ENCODE results near the gene VLDLR. TPM values are rescaled to one million over a fixed set of nuclear protein-coding genes. Genes with fewer than 3 reads are reported as not detected.

The VLDLR gene
- total and polyA plus RNA-seq, 8 donors, result 19.8 to 32.7 (median 25.9) TPM

DNA sequence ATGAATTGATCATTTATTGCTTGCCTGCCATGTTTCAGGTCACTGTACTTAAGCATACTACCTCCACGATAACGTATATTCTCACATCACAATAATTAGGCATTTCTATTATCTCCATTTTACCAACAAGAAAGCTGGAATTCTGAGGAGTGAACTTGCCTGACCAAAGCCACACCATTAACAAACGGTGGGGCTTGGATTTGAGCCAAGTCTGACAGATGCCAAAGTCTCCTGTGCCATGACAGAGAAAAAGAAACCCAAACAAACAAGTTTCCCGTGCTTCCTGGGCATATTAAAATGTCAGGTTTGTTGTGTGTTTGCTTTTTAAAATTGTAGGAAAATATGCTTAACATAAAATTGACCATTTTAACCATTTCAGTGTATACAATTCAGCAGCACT, 54.9 kb downstream of the VLDLR start:
- Histone ChIP-seq H3K4me3 (no peak overlapping the region), H3K27me3 (no peaks in the 10 kb centered on the region), H3K36me3 (no peaks in the 10 kb centered on the region), H3K4me1 (no peaks in the 10 kb centered on the region), H3K27ac (no peak overlapping the region), H3K9me3 (no peaks in the 10 kb centered on the region)
- intact Hi-C loops (cut with DNase I), result no loop called here
- TF ChIP-seq, protein P1, sequence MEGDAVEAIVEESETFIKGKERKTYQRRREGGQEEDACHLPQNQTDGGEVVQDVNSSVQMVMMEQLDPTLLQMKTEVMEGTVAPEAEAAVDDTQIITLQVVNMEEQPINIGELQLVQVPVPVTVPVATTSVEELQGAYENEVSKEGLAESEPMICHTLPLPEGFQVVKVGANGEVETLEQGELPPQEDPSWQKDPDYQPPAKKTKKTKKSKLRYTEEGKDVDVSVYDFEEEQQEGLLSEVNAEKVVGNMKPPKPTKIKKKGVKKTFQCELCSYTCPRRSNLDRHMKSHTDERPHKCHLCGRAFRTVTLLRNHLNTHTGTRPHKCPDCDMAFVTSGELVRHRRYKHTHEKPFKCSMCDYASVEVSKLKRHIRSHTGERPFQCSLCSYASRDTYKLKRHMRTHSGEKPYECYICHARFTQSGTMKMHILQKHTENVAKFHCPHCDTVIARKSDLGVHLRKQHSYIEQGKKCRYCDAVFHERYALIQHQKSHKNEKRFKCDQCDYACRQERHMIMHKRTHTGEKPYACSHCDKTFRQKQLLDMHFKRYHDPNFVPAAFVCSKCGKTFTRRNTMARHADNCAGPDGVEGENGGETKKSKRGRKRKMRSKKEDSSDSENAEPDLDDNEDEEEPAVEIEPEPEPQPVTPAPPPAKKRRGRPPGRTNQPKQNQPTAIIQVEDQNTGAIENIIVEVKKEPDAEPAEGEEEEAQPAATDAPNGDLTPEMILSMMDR (IDR thresholded peaks at IDR 0.05), result no peak
- no peak for ATAC-seq
- no peak for DNase-seq

DNA sequence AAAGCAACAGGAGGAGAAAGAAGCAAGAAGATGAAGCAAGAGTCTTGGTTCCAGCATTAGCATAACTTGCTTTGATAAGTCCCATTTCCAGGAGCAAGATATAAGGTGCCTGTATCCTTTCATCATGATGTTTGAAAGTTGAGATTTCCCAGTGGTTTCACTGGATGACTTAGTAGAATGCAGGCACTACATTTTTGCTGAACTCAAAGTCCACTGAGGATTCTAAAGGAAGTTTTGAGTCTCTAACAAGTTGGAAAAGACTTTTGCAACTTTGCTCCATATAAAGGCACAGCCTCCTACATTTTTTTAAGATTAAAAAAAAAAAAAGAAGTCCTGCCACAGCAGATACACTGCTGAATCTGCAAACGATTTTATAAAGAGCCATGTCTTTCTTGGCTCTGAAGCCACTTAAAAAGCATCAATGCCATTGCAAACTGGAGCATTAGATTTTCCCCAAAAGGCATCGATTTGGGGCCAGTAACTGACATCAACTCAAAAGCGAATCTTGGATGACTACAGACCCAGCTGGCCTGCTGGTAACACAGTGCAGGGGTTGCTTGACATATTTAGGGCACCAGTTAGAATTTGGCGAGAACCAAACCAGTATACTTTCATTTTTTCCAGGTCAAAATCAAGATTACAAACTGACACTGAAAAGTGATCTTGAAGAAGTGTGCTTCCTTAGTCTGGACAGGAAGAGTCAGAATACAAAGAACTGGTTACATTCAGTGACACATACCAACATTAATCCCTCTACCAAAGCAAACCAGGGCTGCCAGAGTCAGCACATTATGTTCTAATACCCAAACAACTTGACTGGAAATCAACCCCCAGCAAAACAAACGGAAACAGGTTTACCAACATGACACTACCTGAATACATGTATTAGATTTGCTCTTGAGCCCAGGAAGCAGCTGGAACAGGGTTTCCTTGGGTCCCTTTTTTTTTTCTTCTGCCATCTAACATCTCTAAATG, 56.6 kb downstream of the VLDLR start:
- ATAC-seq (no peak), DNase-seq (no peak)
- Histone ChIP-seq H3K36me3 (no peaks in the 10 kb centered on the region), H3K4me3 (no peak overlapping the region), H3K27me3 (no peaks in the 10 kb centered on the region), H3K27ac (no peak overlapping the region), H3K9me3 (no peaks in the 10 kb centered on the region), H3K4me1 (no peaks in the 10 kb centered on the region)
- TF ChIP-seq, protein P1 (IDR thresholded peaks at IDR 0.05), result no peak
- intact Hi-C loops (cut with DNase I), result no loop called here

DNA sequence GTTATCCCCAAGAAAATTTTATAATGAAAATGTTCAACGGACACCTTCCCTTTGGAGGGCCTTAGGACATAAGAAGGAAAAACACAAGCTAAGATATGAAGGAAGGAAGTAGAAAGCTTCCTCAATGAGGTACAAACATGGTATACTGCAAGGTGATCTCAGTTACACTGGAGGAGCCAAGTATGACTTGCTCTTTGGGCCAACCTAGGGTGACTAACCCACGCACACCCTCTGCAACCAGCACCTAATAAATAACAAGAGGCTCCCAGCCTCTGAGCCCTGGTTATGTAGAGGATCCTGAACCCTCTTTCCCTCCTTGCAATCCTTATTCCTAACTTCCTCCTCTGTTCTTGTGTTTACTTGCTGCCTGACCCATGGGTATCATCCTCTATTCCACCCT, 57.4 kb downstream of the VLDLR start:
- intact Hi-C loops (cut with DNase I), result no loop called here
- no peak overlapping the region for H3K4me3 ChIP-seq
- H3K27me3 ChIP-seq, result no peaks in the 10 kb centered on the region
- ATAC-seq (no peak), DNase-seq (no peak)
- H3K9me3 ChIP-seq, result no peaks in the 10 kb centered on the region
- H3K4me1 ChIP-seq, result no peaks in the 10 kb centered on the region
- TF ChIP-seq, protein P1 (IDR thresholded peaks at IDR 0.05), result no peak
- no peaks in the 10 kb centered on the region for H3K36me3 ChIP-seq
- H3K27ac ChIP-seq, result no peak overlapping the region

DNA sequence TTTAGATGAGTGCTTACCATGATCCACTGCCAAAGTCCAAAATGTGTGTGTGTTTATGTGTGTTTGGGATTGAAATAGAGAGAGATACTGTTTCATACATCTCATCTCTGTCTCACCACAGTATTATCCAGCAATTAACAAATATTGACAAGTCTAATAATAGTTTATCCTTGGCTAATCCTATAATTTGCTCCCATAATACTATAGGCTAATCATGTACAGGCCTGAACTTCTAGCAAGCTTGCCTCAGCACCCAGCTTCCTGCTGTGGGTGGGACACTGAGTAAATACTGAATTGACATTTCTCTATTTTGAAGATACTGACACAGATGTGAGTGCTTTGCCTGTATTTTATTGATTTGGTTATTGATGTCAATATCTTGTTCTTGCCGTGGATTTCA, 60.4 kb downstream of the VLDLR start:
- Histone ChIP-seq H3K9me3 (no peaks in the 10 kb centered on the region), H3K4me1 (no peaks in the 10 kb centered on the region), H3K4me3 (no peak overlapping the region), H3K27ac (no peak overlapping the region), H3K27me3 (no peaks in the 10 kb centered on the region), H3K36me3 (no peaks in the 10 kb centered on the region)
- intact Hi-C loops (cut with DNase I), result no loop called here
- ATAC-seq, result no peak
- TF ChIP-seq, protein P1 (IDR thresholded peaks at IDR 0.05), result no peak
- no peak for DNase-seq

DNA sequence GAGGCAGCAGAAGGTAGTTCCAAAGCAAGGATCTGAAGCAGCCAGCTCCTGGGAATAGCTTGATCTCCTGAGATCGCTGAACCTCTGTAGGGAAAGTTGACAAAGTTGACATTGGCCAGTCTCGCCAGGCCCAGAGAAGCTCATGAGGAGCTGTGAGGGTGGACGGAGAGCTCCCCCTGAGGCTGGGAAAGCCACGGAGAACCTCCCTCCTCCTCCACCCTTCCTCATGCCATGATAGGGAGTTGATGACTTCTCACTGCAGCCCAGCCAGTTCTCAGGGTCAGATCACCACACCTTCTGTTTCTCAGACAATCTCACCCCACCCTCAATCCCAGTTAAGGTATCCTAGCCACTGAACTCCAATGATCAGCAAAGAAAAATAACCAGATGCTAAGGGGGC, 65.3 kb downstream of the VLDLR start:
- TF ChIP-seq, protein P1 (IDR thresholded peaks at IDR 0.05), result no peak
- Histone ChIP-seq H3K9me3 (no peaks in the 10 kb centered on the region), H3K4me3 (no peak overlapping the region), H3K27ac (no peak overlapping the region), H3K36me3 (no peaks in the 10 kb centered on the region), H3K4me1 (no peaks in the 10 kb centered on the region), H3K27me3 (no peaks in the 10 kb centered on the region)
- no peak for ATAC-seq
- intact Hi-C loops (cut with DNase I), result no loop called here
- DNase-seq, result no peak
